ENCODE measurements around the gene LIMK2.
"Not testable (repeated sequence)": the region's sequence is repeated elsewhere in the genome, so short reads cannot be mapped to it uniquely, and the experiment has no call there.

Gene LIMK2

DNA sequence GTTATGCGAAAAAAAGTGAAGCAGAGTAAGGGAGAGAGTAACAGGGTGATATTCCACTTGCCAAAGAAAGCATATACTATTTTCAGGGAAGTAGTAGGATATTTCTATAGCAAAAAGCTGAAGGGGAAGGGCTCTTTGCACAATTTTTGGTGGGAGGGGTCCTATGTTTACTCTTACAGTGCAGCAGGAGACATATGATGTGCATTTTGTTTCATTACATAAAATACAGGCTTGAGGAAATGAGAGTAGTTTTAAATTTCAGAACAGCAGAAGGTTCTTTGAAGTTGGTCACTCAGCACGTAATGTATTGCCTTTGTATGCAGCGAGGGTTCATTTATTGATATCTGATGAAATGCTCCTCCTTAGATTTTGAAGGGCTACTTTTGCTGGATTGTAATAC lies 83.3 kb downstream of the LIMK2 start:
- DNase-seq = no peak

DNA sequence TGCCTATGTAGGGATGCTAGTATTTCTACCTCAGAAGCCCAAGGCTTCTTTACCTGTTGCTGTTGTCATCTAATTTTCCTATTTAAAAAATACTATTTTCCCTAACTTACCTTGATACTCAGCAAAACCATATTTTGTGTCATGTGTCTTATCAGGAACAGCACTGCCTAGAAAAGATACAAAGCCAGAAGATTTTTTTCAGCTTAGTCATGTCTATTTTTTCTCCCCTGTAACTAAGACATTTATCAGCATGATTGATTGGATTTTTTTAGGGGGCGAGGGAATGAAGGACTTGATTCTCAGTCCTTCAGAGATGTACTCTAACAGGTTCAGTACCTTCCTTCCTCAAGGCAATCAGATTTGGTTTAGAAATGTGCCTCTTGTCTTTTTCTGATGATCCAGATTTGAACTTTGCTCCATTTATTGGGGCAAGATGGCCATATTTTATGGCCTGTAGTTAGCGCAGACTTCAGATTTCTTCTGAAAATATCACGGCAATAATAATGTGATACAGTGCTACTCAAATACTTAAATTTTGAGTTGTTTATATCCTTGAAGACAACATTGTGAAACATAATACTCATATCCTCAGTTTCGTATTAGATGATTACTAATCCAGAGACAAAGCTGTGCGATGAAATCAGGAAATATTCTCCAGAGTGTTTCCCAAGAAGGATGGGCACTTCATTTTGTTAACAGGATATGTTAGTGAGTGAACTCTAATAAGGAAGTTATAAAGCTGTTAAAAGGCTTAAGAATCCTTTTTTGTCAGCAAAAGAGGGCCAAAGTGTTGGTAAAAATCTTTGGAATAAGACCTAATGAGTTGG lies 83.9 kb downstream of the LIMK2 start:
- no peak for DNase-seq

GRCh38 chr22:31300896-31301295 lies 88.8 kb downstream of the LIMK2 start:
- DNase-seq = no peak

DNA sequence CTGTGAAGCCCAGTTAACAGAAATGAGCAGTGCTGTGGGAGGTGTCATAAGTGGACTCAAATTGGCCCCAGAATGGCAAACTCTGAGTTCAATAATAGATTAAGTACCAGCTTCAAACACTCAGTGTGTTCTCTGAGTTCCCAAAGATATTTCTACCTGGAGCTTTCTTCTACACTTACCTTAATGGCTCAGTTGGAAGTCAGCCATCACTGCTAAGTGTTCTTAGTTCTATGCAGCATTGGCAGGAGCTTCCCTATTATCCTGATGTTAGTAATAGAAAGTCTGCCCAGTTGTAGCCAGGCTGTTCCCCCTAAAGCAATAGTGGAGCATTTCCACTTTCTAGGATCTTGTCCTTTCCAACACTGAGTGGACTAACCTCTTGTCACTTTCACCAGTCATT lies 89.9 kb downstream of the LIMK2 start:
- no peak for DNase-seq

DNA sequence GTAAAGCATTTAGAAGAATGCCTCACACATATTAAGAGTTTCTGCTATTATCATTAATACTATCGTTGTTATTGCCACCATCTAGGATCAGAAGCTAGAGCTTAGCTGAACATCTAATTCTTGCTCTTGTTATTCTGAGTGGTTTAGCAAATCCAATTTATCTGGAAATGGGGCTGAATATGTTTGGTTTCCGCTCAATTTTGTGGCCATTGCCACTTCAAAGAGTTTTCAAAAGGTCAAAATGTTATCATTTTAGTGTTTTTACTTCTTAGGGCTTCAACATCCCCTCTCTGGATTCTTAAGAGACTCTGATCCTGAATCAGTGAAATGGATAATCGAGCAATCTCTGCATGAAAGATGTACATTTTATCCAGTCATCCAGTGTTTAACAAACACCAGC lies 90.4 kb downstream of the LIMK2 start:
- DNase-seq = no peak

DNA sequence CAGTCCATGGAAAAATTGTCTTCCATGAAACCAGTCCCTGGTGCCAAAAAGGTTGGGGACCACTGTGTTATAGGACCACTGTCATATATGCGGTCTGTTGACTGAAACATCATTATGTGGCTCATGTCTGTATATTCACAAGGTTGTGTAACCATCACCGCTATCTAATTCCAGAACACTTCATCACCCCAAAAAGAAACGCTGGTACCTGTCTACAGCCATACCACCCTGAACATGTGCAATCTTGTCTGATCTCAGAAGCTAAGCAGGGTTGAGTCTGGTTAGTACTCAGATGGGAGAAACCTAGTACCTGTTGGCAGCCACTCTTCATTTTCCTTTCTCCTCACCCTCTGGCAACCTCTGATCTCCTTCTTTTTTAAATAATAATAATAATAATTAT lies 93.1 kb downstream of the LIMK2 start:
- DNase-seq = no peak

DNA sequence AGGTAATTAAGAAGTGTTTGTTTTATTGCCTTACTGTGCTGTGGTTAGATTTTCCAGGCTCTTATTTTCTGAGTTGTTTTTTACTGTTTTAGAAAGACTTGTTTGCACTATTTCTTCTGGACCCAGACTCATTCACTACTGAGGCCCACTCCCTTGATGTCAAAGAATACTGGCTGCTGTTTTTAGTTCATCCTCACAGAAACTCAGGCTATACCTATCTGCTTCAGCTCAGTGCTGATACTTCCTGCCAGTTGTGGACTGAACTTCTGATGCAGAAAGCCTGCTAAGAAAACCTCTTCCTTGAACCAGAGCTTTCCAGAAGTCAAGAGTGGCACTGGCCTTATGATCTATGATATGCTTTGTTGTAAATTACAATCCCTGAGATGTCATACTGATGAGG lies 96.1 kb downstream of the LIMK2 start:
- no peak for DNase-seq

- DNase-seq = peak in 1 of 2 experiments; percentile 54
Measured at GRCh38 chr22:31313366-31314147, 101.5 kb downstream of the LIMK2 start.

GRCh38 chr22:31314220-31314619 lies 102.1 kb downstream of the LIMK2 start:
- DNase-seq = not testable (repeated sequence)

DNA sequence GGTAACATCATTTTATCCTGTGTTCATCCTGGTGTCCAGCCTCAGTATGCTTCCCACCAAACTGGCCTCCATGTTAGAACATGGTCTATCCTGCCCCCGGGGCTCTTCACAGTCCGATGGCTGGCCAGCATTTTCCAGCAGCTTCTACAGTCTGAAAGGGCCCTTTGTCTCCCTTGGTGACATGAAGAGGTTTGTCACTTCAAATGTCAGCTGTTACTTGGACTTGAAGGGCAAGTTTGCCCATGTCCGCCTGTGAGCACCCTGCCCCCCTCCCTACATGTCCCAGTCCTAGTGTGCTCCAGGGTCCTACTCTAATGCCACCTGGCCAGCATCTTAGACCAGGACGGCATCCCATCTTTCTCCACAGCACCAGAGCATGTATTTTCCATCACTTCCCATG lies 109.3 kb downstream of the LIMK2 start:
- DNase-seq = no peak

GRCh38 chr22:31323578-31324550 lies 111.8 kb downstream of the LIMK2 start:
- no peak for DNase-seq

DNA sequence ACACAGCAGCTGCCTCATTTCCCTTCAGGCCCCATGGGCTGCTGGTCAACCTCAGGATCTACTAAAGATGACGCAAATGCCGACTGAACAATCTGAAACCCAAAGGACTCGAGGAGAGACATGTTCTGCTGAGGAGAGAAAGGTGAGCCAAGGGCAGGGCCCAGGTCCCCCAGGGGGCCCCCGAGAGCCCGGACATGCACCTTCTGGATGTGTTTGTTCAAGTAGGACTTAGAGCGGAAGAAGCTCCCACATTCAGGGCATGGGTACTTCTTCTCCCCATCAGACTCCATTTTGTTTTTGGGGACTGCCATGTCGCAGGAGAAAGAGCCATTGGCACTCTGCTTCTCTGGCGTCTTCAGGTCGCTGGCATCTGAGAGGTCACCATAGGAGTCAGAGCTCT lies 114.8 kb downstream of the LIMK2 start:
- no peak for DNase-seq

GRCh38 chr22:31327806-31328543 lies 115.9 kb downstream of the LIMK2 start:
- no peak for DNase-seq

DNA sequence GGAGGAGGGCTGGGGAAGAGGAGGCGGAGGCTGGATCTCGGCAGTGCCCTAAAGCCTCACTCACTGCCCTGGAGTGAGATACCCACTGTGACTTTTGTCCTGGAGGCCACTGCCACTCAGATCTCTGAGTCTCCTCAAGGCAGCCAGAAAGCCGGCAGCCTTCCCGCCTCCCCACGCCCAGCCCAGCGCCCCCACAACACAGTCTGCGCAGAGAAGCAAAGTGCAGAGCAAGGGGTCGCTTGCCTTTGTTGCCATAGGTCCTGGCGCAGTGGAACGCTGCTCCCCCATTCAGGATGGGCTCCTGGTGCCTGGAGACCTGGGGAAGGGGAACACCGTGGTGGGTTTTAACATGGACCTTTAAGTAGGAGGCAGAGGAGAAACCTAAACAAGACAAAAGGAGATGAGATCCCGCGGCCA lies 116.5 kb downstream of the LIMK2 start:
- DNase-seq = no peak

DNA sequence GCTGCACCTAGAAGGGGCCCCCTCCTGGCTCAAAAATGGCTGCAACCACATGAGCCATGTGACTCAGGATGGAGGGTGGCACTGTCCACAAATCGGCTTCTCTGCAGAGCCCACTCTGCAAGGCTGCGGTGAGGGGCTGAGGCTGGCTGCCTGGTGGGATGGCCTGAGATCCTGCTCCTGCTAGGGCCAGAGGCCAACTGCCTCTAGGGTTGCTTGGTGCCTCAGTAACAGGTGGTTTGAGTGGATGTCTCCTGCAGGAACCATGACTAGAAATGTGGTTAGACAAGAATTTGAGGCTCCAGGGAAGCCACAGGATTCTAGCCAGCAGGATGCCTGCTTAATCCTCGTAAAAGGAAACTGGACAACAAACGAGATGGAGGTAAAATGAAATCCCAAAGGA lies 116.9 kb downstream of the LIMK2 start:
- no peak for DNase-seq

Data from cerebellar nuclear complex (tissue), 1 donor.